GM18499 (cell line): ENCODE results near the gene RNU1-2.
"Not testable (repeated sequence)": the region's sequence is repeated elsewhere in the genome, so short reads cannot be mapped to it uniquely, and the experiment has no call there.

Experiments
- ATAC-seq: cut with Tn5 transposase; IDR thresholded peaks from one replicate; pipeline ENCODE4 v1.9.1; 2021; ENCODE audit warnings: moderate number of reproducible peaks; ENCODE audit not compliant: insufficient read depth, unreplicated experiment

Gene RNU1-2

GRCh38 chr1:16895598-16896315 is at the start of gene RNU1-2:
Gene RNU1-2, plus strand, starts transcription at chr1:16895980.
- ATAC-seq, result peak; percentile 92

GRCh38 chr1:16856201-16856600 is 39.6 kb upstream of the RNU1-2 start:
- not testable (repeated sequence) for ATAC-seq

- not testable (repeated sequence) for ATAC-seq
Measured at GRCh38 chr1:16859167-16860041, 36.4 kb upstream of the RNU1-2 start.

- ATAC-seq, result not testable (repeated sequence)
Measured at GRCh38 chr1:16860048-16860447, 35.7 kb upstream of the RNU1-2 start.

- not testable (repeated sequence) for ATAC-seq
Measured at GRCh38 chr1:16861832-16862245, 33.9 kb upstream of the RNU1-2 start.

GRCh38 chr1:16862415-16862814 is 33.4 kb upstream of the RNU1-2 start:
- ATAC-seq, result not testable (repeated sequence)

GRCh38 chr1:16863024-16863423 is 32.8 kb upstream of the RNU1-2 start:
- not testable (repeated sequence) for ATAC-seq

- ATAC-seq, result not testable (repeated sequence)
Measured at GRCh38 chr1:16866926-16867707, 28.7 kb upstream of the RNU1-2 start.

GRCh38 chr1:16868787-16869186 is 27.0 kb upstream of the RNU1-2 start:
- ATAC-seq, result not testable (repeated sequence)

- not testable (repeated sequence) for ATAC-seq
Measured at GRCh38 chr1:16869996-16870395, 25.8 kb upstream of the RNU1-2 start.

- ATAC-seq, result not testable (repeated sequence)
Measured at GRCh38 chr1:16871171-16871570, 24.6 kb upstream of the RNU1-2 start.

GRCh38 chr1:16872152-16873075 is 23.4 kb upstream of the RNU1-2 start:
- not testable (repeated sequence) for ATAC-seq

GRCh38 chr1:16873076-16873879 is 22.5 kb upstream of the RNU1-2 start:
- ATAC-seq, result not testable (repeated sequence)

GRCh38 chr1:16874968-16875765 is 20.6 kb upstream of the RNU1-2 start:
- ATAC-seq, result not testable (repeated sequence)

- ATAC-seq, result not testable (repeated sequence)
Measured at GRCh38 chr1:16881742-16882141, 14.0 kb upstream of the RNU1-2 start.

- no peak for ATAC-seq
Measured at GRCh38 chr1:16882986-16883385, 12.8 kb upstream of the RNU1-2 start.

- not testable (repeated sequence) for ATAC-seq
Measured at GRCh38 chr1:16884487-16884886, 11.3 kb upstream of the RNU1-2 start.
